CD4-positive, alpha-beta T cell treated with Interleukin-6 at 100 ng/mL for 8 hours (primary cell): ENCODE data around the gene SERTAD4.
A peak's percentile ranks its signal among the peaks of the same experiment; 100 is the strongest.
"Not testable (repeated sequence)": the region's sequence is repeated elsewhere in the genome, so short reads cannot be mapped to it uniquely, and the experiment has no call there.

Source experiments
- DNase-seq: peaks from one replicate; pipeline ENCODE4 v3.0.0-alpha.2; 2020; ENCODE audit warnings: mixed read lengths, low spot score

Gene SERTAD4

DNA sequence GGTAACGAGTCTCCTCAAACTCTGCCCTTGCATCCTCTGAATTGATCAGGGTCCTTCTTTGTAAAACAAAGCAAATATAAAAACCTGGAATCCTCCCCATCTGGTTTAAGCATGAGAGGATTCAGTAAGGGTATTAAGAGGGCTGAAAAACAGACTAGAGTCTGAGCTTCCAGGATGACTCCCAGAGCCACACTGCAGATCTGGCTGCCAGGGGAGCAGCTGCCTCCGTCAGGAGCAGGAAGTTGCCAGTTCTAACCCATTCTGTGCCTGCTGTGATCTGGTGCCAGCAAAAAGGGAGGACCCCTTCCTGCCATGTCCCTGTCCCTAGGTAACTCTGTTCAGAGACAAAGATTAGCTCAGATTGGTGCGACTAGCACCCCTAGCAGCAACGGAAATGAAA, 27.5 kb downstream of the SERTAD4 start:
- DNase-seq: no peak

DNA sequence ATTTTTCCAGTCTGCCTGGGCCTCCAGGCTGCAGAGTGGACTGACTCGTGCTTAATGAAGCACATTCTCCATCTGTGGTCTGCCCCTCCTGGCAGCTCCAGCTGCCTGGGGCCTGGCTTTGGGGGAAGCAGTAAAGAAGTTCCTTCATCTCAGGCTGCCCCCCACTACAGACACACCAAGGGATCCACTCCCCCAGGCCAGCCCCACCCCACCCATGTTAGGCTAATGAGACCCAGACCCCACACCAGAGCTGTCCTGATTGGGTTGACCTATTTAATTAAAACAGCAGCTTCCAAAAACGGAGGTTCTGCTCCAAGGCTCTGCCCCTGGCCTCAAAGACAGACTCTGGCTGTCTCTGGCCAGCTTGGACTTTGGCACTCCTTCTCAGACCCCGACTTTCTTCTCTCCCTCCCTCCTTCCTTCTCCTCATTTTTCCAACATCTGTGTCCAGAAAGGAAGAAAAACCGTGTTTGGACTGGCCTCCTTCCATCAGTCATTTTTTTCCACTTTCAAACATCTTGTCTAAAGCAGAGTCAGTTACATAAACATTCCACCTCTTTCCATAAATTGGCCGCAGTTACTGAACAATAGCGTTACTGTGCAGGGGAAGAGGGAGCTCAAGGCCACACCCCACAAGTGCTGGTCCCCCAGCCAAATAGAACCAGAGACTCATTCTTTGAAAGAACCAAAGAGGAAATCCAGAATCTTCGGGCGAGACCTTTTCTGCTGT, 29.7 kb downstream of the SERTAD4 start:
- no peak for DNase-seq

DNA sequence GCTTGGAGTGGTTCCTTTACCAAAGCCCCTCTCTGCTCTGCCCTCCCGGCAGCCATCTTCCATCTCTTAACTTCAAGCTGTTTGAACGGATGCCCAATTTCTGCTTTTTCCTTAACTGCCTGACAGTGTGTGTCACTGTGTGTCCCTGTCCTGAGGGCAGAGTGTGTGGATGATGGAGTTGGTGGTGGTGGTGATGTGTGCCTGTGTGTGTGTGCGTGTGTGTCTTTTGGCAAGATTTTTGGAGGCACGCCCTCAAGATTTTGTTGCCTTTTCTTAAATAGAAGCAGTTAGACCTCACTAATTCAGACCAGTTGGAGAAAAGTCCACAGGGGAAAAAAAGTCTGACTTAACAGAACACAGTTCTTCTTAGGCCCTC, 30.3 kb downstream of the SERTAD4 start:
- DNase-seq: no peak

DNA sequence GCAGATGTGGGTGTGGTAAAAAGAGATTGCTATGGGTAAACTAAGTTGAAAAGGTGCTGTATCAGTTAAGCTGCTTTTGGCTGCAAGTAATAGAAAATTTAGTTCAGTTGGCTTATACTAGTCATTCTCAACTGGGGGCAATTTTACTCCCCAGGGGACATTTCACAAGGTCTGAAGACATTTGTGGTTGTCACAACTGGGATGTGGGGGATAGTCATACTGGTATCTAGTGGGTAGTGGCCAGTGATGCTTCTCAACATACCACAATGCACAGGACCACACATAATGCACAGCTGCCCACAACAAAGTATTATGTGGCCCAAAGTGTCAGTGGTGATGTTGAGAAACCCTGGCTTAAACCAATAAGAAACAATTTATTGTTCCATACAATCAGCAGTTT, 31.4 kb downstream of the SERTAD4 start:
- no peak for DNase-seq

DNA sequence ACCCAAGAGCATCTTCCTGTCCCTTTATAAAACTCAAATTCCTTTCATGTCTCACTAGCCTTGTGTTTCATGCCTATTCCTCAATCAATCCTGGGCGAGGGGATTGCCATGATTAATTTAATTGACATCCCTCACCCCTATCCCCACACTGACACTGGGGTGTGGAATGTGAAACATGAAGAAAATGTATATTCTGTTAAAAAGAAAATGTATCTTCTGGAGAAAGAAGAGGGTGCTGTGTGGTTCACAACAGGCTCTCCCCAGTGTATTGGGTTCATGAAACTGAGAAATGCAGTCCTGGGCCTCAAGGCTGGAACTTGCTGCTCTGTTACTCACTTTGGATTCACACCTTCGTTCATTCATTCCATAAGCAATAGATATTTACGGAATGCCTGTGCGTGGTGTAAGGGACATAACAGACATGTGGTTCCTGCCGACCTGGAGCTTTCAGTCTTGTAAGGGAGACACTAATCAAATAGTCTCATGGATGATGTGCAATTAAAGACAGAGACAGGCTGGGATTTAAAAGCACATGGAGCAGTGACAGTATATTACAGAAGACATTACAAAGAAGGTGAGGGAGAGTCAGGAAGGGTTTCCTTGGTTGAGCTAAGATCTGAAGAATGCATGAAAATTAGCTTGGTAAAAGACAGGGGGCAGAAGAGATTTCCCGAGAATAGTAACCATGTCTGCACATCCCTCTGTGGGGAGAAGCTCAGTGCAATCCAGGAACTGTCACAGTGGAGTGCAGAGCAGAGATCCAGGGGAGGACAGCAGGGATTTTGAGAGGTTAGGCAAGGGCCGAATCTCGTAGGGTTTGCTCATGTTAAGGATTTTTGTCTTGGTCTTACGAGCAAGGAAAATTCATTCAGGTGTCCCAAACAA, 32.1 kb downstream of the SERTAD4 start:
- DNase-seq: no peak

DNA sequence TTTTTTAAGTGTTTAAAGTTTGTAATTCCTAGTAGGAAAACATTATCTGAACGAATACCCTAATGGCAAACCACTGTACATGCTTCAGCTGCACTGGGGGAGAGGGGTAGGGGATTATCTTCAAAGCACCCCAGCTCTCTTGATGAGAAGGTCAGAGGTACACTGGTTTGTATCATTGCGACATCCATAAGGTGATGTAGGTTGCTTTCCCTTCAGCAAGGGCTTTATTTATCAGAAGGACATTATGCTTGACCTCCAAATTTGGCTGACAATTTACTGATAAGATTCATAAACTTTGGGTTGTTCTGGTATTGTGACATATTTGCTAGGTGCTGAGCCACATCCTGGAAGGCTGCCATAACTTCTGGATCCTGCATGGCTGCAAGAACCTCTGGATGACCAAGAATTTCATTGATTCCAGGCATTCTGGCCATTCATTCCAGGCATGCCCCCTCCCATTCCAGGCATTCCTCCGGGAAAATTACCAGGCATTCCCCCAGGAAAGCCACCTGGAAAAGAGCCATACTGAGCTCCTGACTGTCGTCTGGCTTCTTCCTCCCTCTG, 32.9 kb downstream of the SERTAD4 start:
- DNase-seq: not testable (repeated sequence)

DNA sequence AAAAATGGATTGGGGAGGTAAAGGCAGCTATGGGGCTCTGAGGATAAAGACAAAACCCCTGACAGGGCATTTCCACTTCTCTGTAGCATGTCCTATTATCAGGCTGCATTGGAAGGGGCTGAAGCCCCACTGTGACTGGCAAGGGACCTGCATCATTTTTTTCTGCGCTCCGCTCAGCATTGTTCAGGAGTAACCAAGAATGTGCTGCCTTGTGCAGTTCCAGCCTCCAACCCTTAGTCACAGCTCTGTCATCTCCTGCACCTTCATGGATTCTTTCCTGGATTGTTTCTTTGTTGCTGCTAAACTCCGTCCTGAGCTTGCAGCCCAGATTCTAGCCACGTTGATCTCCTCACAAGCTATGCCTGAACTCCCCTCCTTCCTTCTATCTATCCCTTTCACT, 37.4 kb downstream of the SERTAD4 start:
- no peak for DNase-seq

DNA sequence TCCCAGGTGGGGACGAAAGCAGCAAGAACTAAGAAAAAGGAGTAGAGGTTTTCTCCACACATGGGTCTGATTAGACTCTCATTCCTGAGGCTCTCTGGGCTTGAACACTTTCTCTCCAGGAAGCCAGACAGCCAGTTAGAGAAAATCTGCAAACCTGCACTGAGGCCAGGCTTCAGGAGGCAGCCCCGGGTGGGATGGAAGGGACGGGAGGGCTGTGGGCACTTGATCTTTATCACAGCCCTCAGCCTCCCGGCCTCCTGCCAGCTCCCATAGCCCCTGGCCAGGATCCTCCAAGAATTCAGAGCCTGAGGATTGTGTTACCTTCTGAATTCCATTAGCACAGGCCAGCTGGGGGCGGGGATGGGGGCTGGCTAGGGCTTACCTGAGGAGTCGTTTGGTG, 40.1 kb downstream of the SERTAD4 start:
- no peak for DNase-seq

DNA sequence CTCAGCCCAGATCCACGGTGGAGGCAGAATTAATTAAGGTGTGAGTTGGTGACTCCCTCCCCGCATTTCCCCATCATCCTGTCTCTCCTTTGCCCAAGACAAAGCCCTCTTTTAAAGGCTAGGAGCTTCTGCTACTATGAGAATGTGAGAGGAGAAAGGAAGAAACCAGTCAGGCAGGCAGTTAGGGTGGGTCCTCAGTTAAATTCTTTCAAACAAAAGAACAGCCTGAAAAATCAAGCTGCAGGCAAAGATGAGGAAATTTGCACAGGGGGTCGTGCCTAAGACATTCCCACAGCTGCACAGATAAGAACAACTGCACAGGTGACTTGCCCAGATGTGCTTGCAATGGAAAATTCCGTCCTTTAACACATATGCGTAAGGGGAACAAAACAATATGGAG, 47.6 kb downstream of the SERTAD4 start:
- DNase-seq: no peak

DNA sequence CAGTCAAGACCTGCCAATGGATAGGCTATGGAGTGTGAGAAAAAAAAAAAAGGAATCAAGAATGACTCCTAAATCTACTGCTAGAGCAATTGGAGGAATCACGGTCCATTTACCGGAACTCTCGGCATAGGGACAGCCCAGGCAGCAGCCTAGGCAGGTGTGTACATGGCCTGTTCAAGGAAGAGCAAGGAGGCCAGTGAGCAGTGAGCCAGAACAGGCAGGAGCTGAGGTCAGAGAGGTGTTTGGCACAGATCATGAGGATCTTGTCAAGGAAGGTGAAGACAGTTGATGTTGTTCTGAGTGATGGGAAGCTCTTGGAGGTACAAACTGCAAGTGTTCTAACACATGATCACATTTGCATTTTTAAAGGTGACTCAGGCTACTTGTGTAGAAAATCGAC, 55.5 kb downstream of the SERTAD4 start:
- DNase-seq: no peak

DNA sequence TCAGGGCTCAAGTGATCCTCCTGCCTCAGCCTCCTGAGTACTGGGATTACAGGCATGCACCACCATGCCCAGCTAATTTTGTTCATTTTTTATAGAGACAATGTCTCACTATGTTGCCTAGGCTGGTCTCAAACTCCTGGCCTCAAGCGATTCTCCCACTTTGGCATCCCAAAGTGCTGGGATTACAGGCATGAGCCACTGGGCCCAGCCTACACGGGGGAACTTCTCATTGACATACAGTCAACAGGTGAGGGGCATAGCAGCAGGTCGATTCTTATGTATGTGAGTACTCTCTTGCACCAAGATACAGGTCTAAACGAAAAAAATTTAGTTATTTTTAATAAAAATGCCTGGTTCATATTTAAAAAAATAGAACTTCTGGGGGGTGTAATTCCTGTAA, 56.7 kb downstream of the SERTAD4 start:
- no peak for DNase-seq

DNA sequence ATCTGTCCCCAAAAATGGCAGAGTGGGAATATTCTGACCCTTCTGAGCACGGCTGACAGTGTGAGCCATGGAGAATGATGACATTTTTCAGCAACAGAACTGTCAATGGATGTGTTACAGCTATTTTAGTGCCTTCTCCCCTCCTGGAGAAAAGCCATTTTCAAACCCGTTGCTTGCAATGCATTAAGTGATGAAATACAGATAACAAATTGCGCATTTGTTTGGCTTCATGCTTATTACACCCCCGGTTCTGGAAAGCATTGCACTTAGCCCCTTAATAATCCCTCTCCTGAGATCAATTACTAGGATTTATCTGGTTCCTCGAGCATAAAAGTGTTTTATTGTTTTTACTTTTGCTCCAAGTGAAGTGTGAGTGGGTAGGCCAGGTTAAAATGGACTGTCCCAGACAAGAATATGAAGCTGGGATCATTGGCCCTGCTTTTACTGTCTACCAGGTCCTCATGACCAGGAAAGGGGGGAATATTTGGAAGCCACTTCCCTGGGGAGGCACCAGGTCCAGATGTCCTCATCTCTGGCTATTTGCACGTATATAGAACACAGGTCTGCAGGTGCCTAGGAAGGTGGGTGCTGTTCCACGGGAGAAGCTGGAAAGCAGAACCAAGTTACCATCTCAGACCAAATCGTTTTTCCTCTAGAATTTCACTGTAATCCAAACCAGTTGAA, 58.6 kb downstream of the SERTAD4 start:
- DNase-seq: no peak

DNA sequence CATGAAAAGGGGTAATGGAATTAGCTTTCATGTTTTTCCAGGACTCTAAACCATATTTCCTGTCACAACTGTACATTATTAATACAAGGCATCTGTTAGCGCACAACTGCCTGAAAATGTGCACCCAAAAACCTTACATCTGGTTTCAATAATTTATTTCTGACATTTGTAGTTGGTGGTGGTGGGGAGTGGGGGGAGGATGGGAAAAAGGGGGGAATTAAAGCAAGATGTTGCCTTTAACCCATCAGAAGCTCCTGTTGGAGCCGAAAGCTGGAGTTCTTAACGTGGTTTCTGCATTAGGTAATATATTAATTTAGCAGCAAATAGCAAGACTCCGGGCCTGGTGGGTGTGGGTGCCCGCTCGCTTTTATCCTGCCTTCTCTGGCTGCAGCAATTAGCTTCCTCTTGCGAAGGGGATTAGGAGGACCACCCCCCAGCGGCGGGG, 59.2 kb downstream of the SERTAD4 start:
- no peak for DNase-seq

DNA sequence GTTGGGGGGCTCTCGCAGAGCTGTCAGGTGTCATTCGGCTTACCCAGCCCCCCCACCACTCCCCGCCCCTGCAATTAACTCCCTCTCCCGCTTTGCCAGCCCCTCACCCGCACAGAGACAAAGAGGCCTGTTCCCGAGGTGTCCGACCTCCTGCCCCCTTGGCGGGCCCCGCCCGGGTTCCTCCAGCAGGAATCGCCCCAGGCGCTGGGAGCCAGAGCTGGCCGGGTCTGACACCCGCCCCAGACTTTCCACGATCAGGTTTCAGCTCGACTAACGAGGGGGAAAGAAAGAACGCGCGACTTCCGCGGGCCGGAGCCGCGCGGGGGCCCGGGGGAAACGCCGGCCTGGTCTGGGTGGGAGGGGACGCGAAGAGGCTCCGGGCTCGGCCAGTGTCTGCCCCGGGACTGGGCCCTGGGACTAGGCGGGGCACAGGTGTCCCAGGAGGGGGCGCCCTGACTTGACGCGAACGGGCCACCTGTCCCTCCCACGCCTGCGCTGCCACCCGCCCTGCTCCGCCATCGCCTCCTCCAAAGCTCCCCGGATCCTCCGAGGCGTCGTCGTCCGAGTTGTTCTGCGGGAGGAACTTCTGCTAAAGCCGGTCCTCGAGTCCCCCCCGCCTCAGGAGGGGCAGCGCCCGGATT, 59.8 kb downstream of the SERTAD4 start:
- peak; percentile 6 for DNase-seq

DNA sequence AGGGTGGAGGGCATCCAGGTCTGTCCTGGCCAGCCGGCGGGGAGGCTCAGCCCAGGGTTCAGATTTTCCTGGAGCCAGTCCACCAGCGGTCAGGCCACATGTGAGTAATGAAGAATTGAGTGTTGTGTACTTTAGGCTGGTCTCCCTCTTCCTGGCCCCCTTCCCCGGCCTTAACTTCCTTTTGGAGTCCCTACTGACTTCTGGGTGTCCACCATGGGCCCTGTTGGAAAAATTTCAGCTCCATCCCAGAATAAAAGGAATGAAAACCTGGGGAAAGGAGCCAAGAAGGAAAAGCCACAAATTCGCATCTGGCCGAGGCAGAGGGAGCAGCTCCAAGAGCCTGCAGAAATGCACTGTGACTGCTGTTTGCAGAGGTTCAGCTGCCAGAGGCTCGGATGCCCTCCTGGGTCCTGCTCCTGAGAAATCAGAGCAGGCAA, 60.6 kb downstream of the SERTAD4 start:
- no peak for DNase-seq

DNA sequence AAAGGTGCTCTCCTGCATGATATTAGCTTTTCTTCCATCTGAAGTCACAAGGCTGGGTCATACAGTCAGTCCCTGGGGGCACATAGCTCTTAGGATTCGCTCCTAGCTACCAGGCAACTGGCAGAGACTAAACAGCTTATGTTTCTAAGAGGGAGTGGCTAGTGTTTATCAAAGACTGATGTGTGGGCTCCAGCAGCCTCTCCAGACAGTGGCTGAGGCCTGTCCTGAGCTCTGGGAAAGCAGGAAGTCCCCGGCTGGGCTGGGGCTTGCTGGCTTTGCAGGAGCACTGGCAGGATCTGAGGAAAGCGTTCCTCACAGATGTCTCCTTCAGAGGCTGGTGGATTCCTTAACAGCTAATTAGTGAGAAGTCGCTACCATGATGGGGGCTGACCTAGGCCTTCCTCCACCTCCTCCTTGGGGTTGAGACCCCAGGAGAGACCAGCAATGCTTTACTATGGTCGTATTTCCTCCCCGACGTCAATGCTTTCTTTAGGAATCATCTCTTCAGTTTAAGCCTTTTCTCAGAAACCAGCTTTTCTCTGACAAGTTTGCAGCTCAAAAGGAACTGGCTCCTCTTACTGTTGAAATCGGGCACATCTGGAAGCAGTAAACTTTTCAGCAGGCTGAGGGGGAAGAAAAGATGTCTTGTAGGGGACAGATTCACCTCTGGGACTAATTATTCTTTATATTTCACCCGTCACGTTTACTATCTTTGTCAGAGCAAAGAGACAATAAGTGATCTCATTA, 62.6 kb downstream of the SERTAD4 start:
- no peak for DNase-seq
